Coronary artery (tissue), 2 donors: ENCODE results near the gene MEX3B.
"Not testable (repeated sequence)": the region's sequence is repeated elsewhere in the genome, so short reads cannot be mapped to it uniquely, and the experiment has no call there.

Source experiments
- DNase-seq: peaks from one replicate; pipeline ENCODE4 v3.0.0-alpha.2; 2017; ENCODE audit warnings: low spot score
- H3K27ac ChIP-seq, 2 donors: fragments of 200-600 bp; sonication (generic); one replicate each; pipeline ENCODE4 v1.5.1; 2016 to 2019
- H3K4me3 ChIP-seq: fragments of 200-600 bp; sonication (generic); 2 replicates; pipeline ENCODE4 v1.5.1; 2016; ENCODE audit warnings: mild to moderate bottlenecking, moderate library complexity
- CTCF ChIP-seq: fragments of 200-600 bp; sonication (generic); IDR thresholded peaks from one replicate; pipeline ENCODE4 v1.5.1; 2019; ENCODE audit warnings: antibody characterized with exemption

The MEX3B gene

GRCh38 chr15:82003916-82004315, 41.9 kb downstream of the MEX3B start:
- no peak for TF ChIP-seq CTCF
- Histone ChIP-seq H3K27ac (no peak overlapping the region), H3K4me3 (no peak overlapping the region)
- no peak for DNase-seq

- H3K27ac ChIP-seq, DNase-seq, H3K4me3 ChIP-seq: not testable (repeated sequence)
Measured at GRCh38 chr15:81995081-81995480, 50.7 kb downstream of the MEX3B start.

GRCh38 chr15:81992523-81992922, 53.3 kb downstream of the MEX3B start:
- TF ChIP-seq CTCF: no peak
- Histone ChIP-seq H3K4me3 (no peak overlapping the region), H3K27ac (no peak overlapping the region)
- DNase-seq: no peak
